HepG2 (cell line): ENCODE measurements around the gene MBLAC1. TPM values are rescaled to one million over a fixed set of nuclear protein-coding genes. Genes with fewer than 3 reads are reported as not detected.
A peak's percentile ranks its signal among the peaks of the same experiment; 100 is the strongest.

Source experiments
- ARNT ChIP-seq: fragments of 450-650 bp; IDR thresholded peaks from 2 replicates; pipeline ENCODE4 v1.6.1; 2017
- CENPT ChIP-seq: sonication (generic); formaldehyde crosslinking; IDR thresholded peaks from 2 replicates; pipeline ENCODE4 v1.8.0; 2022; ENCODE audit warnings: low read depth, mild to moderate bottlenecking, moderate library complexity, missing genetic modification reagents
- GATA4 ChIP-seq: sonication (generic); IDR thresholded peaks from 2 replicates; pipeline ENCODE4 v1.6.1; 2016; ENCODE audit warnings: antibody characterized with exemption, low read depth, borderline replicate concordance
- HIVEP1 ChIP-seq: sonication (generic); formaldehyde crosslinking; IDR thresholded peaks from 2 replicates; pipeline ENCODE4 v1.4.0; 2020; ENCODE audit warnings: mild to moderate bottlenecking, missing genetic modification reagents
- MED13 ChIP-seq: sonication (generic); formaldehyde crosslinking; IDR thresholded peaks from 2 replicates; pipeline ENCODE4 v1.5.0; 2020; ENCODE audit warnings: missing genetic modification reagents
- NR2F2 ChIP-seq: IDR thresholded peaks from 2 replicates; pipeline ENCODE4 v1.6.1; 2012; ENCODE audit warnings: low read depth, inconsistent platforms, borderline replicate concordance
- NRL ChIP-seq: sonication (generic); formaldehyde crosslinking; IDR thresholded peaks from 2 replicates; pipeline ENCODE4 v1.5.0; 2020; ENCODE audit warnings: missing genetic modification reagents, mild to moderate bottlenecking, moderate library complexity, borderline replicate concordance
- PHF20 ChIP-seq: sonication (generic); formaldehyde crosslinking; IDR thresholded peaks from 2 replicates; pipeline ENCODE4 v1.5.0; 2020; ENCODE audit warnings: mild to moderate bottlenecking, missing genetic modification reagents
- SMAD3 ChIP-seq: sonication (generic); formaldehyde crosslinking; IDR thresholded peaks from 2 replicates; pipeline ENCODE4 v1.4.0; 2020; ENCODE audit warnings: missing genetic modification reagents
- SOX13 ChIP-seq, 3 experiments: fragments of 450-650 bp in 1 of 3; sonication (generic) in 1 of 3; formaldehyde crosslinking in 1 of 3; IDR thresholded peaks in 2 of 3; conservative IDR thresholded peaks in 1 of 3; 2 replicates each; pipeline versions ENCODE4 v1.5.0 to v1.6.1; 2016 to 2020; ENCODE audit warnings: antibody characterized with exemption in 1 of 3, mild to moderate bottlenecking in 1 of 3, missing compliant biosample characterization in 1 of 3, missing genetic modification reagents in 1 of 3, moderate library complexity in 1 of 3
- SRSF4 ChIP-seq: fragments of 200-400 bp; formaldehyde crosslinking; IDR thresholded peaks from one replicate; pipeline ENCODE4 v1.6.1; 2018; ENCODE audit warnings: mild to moderate bottlenecking, low read depth, low read length, moderate library complexity; ENCODE audit not compliant: poor library complexity, severe bottlenecking
- ZFP36L2 ChIP-seq: sonication (generic); formaldehyde crosslinking; IDR thresholded peaks from 2 replicates; pipeline ENCODE4 v1.4.0; 2020; ENCODE audit warnings: missing genetic modification reagents
- ZMYM4 ChIP-seq: sonication (generic); formaldehyde crosslinking; IDR thresholded peaks from 2 replicates; pipeline ENCODE4 v1.8.1; 2023; ENCODE audit warnings: mild to moderate bottlenecking, missing genetic modification reagents
- ZNF136 ChIP-seq: sonication (generic); formaldehyde crosslinking; IDR thresholded peaks from 2 replicates; pipeline ENCODE4 v1.8.1; 2022; ENCODE audit warnings: low read depth, mild to moderate bottlenecking, moderate library complexity, missing genetic modification reagents
- ZNF224 ChIP-seq: sonication (generic); formaldehyde crosslinking; IDR thresholded peaks from 2 replicates; pipeline ENCODE4 v1.5.0; 2020; ENCODE audit warnings: mild to moderate bottlenecking, missing genetic modification reagents
- ZNF34 ChIP-seq: sonication (generic); formaldehyde crosslinking; IDR thresholded peaks from 2 replicates; pipeline ENCODE4 v1.4.0; 2020; ENCODE audit warnings: mild to moderate bottlenecking, missing genetic modification reagents, borderline replicate concordance
- ZNF451 ChIP-seq: sonication (generic); formaldehyde crosslinking; IDR thresholded peaks from 2 replicates; pipeline ENCODE4 v1.5.0; 2020; ENCODE audit warnings: mild to moderate bottlenecking, missing genetic modification reagents
- ZNF777 ChIP-seq: sonication (generic); formaldehyde crosslinking; IDR thresholded peaks from 2 replicates; pipeline ENCODE4 v1.4.0; 2020; ENCODE audit warnings: missing genetic modification reagents
- ZSCAN12 ChIP-seq: sonication (generic); formaldehyde crosslinking; IDR thresholded peaks from 2 replicates; pipeline ENCODE4 v1.9.0; 2021; ENCODE audit warnings: mild to moderate bottlenecking, missing genetic modification reagents
- polyA plus RNA-seq, 8 experiments: library from polyadenylated mRNA; depleted of rRNA in 3 of 8; stranded (reverse) in 7 of 8; unstranded in 1 of 8; fragments of >200 nt; fragmentation: Illumina TruSeq in 4 of 8; extraction: Trizol in 4 of 8; gene quantifications; 2 replicates each; pipeline versions ENCODE4 v1.2.1 to v1.2.3, GENCODE V29; 2011 to 2016; ENCODE audit warnings: low read depth in 4 of 8, missing spikeins in 1 of 8, mixed read lengths in 1 of 8; ENCODE audit not compliant: insufficient read depth in 1 of 8
- total RNA-seq, 5 experiments: library from RNA; depleted of rRNA; stranded (reverse); fragments of >200 nt; fragmentation: Illumina TruSeq; extraction: Trizol; gene quantifications; 2 replicates each; pipeline ENCODE4 v1.2.3, GENCODE V29; 2016; ENCODE audit warnings: low read depth in 1 of 5
- TF ChIP-seq, protein P1 (sequence below): sonication (generic); formaldehyde crosslinking; IDR thresholded peaks from 2 replicates; pipeline ENCODE4 v1.5.0; 2020; ENCODE audit warnings: mild to moderate bottlenecking, low read depth, missing genetic modification reagents, borderline replicate concordance
- TF ChIP-seq, protein P2 (sequence below): sonication (generic); formaldehyde crosslinking; IDR thresholded peaks from 2 replicates; pipeline ENCODE4 v1.8.0; 2022; ENCODE audit warnings: missing genetic modification reagents, mild to moderate bottlenecking, borderline replicate concordance
- TF ChIP-seq, protein P3 (sequence below): IDR thresholded peaks from 2 replicates; pipeline ENCODE4 v1.6.1; 2016; ENCODE audit warnings: missing compliant biosample characterization, missing genetic modification reagents, borderline replicate concordance
- TF ChIP-seq, protein P4 (sequence below): sonication (generic); formaldehyde crosslinking; IDR thresholded peaks from 2 replicates; pipeline ENCODE4 v1.5.1; 2020; ENCODE audit warnings: missing genetic modification reagents, mild to moderate bottlenecking, borderline replicate concordance

MBLAC1 gene
- total and polyA plus RNA-seq, 2 of the 13 experiments (the other 11 are each of a cell fraction or from before 2014, with no cell fraction given), result 0.79 to 2.1 TPM

- TF ChIP-seq SMAD3 (CRISPR knock-in tag), result no peak
- TF ChIP-seq CENPT (CRISPR knock-in tag), result no peak
- TF ChIP-seq, protein P1, sequence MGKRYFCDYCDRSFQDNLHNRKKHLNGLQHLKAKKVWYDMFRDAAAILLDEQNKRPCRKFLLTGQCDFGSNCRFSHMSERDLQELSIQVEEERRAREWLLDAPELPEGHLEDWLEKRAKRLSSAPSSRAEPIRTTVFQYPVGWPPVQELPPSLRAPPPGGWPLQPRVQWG (CRISPR knock-in tag), result no peak
- TF ChIP-seq ARNT, result no peak
- TF ChIP-seq GATA4, result no peak
- TF ChIP-seq HIVEP1 (CRISPR knock-in tag), result peak; percentile 32; the same call in 1 of the 2 replicates
- TF ChIP-seq ZNF34 (CRISPR knock-in tag), result peak; percentile 81; the same call in 1 of the 2 replicates
- TF ChIP-seq, protein P2, sequence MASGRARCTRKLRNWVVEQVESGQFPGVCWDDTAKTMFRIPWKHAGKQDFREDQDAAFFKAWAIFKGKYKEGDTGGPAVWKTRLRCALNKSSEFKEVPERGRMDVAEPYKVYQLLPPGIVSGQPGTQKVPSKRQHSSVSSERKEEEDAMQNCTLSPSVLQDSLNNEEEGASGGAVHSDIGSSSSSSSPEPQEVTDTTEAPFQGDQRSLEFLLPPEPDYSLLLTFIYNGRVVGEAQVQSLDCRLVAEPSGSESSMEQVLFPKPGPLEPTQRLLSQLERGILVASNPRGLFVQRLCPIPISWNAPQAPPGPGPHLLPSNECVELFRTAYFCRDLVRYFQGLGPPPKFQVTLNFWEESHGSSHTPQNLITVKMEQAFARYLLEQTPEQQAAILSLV (CRISPR knock-in tag), result 0 out of 2 replicates have a peak, but pooled peaks have one; percentile 42
- TF ChIP-seq ZNF451, result no peak
- TF ChIP-seq NR2F2, result peak; percentile 15; the same call in 1 of the 2 replicates
- TF ChIP-seq NRL, result 0 out of 2 replicates have a peak, but pooled peaks have one; percentile 38
- TF ChIP-seq SOX13 (IDR thresholded peaks at IDR 0.05), result no peak
- peak in 1 of 2 experiments; percentile 34; a peak in 1 of 4 replicates for TF ChIP-seq SOX13 (CRISPR knock-in tag; conservative IDR thresholded peaks at IDR 0.05 in 1 of 2, IDR thresholded peaks at IDR 0.05 in 1 of 2)
- TF ChIP-seq ZNF777 (CRISPR knock-in tag), result peak; percentile 55; the same call in 1 of the 2 replicates
- TF ChIP-seq ZMYM4 (CRISPR knock-in tag), result no peak; the same call in 1 of the 2 replicates
- TF ChIP-seq PHF20 (CRISPR knock-in tag), result peak; percentile 81
- TF ChIP-seq, protein P3, sequence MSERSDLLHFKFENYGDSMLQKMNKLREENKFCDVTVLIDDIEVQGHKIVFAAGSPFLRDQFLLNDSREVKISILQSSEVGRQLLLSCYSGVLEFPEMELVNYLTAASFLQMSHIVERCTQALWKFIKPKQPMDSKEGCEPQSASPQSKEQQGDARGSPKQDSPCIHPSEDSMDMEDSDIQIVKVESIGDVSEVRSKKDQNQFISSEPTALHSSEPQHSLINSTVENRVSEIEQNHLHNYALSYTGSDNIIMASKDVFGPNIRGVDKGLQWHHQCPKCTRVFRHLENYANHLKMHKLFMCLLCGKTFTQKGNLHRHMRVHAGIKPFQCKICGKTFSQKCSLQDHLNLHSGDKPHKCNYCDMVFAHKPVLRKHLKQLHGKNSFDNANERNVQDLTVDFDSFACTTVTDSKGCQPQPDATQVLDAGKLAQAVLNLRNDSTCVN, result no peak; the same call in 1 of the 2 replicates
- TF ChIP-seq, protein P4, sequence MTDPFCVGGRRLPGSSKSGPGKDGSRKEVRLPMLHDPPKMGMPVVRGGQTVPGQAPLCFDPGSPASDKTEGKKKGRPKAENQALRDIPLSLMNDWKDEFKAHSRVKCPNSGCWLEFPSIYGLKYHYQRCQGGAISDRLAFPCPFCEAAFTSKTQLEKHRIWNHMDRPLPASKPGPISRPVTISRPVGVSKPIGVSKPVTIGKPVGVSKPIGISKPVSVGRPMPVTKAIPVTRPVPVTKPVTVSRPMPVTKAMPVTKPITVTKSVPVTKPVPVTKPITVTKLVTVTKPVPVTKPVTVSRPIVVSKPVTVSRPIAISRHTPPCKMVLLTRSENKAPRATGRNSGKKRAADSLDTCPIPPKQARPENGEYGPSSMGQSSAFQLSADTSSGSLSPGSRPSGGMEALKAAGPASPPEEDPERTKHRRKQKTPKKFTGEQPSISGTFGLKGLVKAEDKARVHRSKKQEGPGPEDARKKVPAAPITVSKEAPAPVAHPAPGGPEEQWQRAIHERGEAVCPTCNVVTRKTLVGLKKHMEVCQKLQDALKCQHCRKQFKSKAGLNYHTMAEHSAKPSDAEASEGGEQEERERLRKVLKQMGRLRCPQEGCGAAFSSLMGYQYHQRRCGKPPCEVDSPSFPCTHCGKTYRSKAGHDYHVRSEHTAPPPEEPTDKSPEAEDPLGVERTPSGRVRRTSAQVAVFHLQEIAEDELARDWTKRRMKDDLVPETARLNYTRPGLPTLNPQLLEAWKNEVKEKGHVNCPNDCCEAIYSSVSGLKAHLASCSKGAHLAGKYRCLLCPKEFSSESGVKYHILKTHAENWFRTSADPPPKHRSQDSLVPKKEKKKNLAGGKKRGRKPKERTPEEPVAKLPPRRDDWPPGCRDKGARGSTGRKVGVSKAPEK (CRISPR knock-in tag), result no peak
- 0 out of 2 replicates have a peak, but pooled peaks have one; percentile 47 for TF ChIP-seq MED13 (CRISPR knock-in tag)
- TF ChIP-seq ZNF136, result 0 out of 2 replicates have a peak, but pooled peaks have one; percentile 15
- TF ChIP-seq ZFP36L2 (CRISPR knock-in tag), result no peak
- peak; percentile 49; the same call in 1 of the 2 replicates for TF ChIP-seq ZSCAN12 (CRISPR knock-in tag)
- TF ChIP-seq ZNF224 (CRISPR knock-in tag), result no peak
- no peak for TF ChIP-seq SRSF4
These were observed 31.7 kb downstream of the MBLAC1 start, which contains the start of gene TRAPPC14 (continued) for GRCh38 chr7:100158229-100159098.
